DMS114 treated with DMSO at 0.1 percent for 48 hours (cell line): ENCODE measurements around the gene CCL19.

Source experiments
- DNase-seq: peaks from one replicate; lab custom pipeline; 2025; ENCODE audit not compliant: unreplicated experiment; lab: John Stamatoyannopoulos, UW

The CCL19 gene

GRCh38 chr9:34664281-34665066 is 26.6 kb downstream of the CCL19 start:
- DNase-seq: peak; percentile 57

DNA sequence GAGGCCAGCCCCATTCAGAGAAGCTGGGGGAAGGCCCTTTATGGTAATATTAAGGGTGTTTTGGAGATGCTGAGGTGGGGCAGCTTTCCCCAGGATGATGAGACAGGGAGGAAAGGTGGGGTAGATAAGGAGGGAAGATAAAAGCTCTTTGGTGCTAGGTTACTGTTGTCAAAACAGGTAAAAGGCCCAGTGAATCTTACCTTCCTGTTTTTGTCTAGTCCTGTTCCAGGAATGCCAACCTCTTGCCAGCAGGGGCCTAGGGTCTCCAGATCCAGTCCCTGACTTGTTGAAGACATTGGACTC is 27.8 kb downstream of the CCL19 start:
- no peak for DNase-seq

- DNase-seq: no peak
Measured at GRCh38 chr9:34662526-34663302, 28.4 kb downstream of the CCL19 start, which contains the start of gene CCL27. CCL27 (minus strand) TSS chr9:34662657; CDS start chr9:34662633, 24 bp downstream.

GRCh38 chr9:34659592-34660253 is 31.4 kb downstream of the CCL19 start:
- no peak for DNase-seq

DNA sequence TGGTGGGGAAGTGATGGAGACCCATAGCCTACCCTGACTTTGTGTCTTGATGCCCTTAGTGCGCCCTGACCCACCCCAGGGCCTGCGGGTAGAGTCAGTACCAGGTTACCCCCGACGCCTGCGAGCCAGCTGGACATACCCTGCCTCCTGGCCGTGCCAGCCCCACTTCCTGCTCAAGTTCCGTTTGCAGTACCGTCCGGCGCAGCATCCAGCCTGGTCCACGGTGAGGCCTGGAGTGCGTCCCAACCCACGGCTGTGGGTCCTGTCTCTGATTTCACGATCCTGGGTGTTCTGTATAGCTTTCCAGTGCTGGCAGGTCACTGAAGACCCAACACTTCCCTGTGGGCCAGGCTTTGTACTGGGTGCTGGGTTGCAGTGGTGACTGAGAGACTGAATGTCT is 32.6 kb downstream of the CCL19 start:
- DNase-seq: no peak

- no peak for DNase-seq
Measured at GRCh38 chr9:34656992-34657391, 34.1 kb downstream of the CCL19 start.

DNA sequence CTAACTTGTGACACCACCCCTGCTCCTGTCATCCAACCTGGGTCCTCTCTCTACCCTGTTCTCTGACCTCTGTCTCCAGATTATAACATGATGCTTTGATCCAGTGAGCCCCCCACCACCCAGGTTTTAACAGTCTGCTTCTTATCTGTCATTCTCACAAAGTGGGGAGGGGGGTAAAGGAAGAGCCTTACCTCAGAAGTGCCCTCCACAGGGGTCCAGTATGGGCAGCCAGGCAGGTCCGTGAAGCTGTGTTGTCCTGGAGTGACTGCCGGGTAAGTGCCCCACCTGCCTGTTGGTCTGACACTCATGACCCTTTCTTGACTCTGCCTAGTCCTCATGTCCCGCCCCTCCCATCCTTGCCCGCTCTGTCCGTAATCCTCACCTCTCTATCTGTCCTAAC is 35.7 kb downstream of the CCL19 start:
- no peak for DNase-seq

DNA sequence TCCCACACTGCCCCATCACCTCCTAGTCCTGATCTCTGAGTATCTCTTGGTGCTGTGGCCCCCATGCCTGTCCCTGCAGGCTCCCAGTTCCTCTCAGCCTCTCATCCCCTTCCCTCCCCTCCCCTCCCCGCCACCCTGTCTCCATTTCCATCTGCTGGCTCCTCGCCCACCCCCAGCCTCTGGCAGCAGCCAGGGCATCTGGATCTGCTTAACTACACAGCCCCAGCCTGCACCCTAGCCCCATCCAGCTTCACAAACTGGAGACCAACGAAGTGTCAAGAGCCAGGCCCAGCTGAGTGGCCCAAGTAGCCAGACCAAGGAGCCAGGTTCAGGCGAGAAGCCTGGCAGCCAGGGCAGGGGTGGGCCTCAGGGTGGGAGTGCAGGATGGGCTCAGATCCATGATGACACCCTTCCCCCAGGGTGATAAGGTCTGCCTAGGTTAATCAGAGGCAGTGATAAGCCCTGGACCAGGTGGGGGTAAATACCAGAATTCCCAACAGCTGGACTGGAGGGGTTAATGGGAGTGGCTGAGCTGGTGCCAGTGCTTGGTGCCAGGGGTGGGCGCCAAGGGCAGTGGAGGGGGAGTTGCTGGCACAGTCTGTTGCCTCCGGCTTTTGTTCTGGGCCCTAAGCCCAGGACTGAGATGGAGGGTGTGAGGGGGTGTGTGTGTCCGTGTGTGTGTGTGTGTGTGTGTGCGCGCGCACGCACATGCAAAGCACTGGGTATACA is 36.6 kb downstream of the CCL19 start:
- DNase-seq: no peak

DNA sequence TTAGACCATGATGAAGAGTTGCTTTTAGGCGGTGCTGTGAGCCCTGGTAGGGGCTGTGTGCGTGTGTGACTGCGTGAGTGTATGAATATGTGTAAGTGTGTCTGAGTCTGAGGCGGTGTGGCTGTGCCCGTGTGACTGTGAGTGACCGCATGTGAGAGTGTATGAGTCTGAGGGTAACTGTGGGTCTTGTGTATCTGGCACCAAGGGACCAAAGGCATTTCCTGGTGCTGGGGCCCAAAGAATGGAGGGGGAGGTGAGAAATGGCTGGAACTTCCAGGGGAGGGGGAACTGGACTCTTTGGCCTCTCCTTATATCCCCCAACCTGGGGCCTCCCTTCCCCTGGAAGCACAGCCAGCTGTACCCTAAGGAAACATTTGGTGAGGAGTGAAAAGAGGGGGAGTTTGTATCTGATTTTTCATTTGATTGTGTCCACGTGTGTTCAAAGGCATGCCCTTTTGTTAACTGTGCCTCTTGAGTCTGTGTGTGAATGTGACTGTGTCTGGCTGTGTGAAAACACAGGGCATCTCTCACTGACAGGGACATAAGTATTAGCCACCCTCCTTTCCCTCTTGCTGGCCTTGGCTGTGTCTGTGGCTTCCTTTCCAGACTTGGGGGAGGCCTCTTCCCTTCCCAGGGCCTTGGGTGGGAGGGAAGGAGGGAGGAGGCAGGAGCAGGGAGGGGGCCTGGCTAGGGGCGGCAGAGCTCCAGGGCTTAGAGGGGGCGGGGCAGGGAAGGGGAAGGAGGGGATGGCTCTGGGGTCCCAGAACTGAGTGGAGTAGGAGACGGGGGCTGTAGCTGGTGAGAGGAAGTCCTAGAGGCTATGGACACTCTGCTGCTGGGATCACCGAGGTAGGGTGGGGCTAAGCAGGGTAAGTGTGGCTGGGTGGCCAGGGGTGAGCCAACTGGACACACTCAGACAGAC is 37.7 kb downstream of the CCL19 start:
- DNase-seq: no peak

DNA sequence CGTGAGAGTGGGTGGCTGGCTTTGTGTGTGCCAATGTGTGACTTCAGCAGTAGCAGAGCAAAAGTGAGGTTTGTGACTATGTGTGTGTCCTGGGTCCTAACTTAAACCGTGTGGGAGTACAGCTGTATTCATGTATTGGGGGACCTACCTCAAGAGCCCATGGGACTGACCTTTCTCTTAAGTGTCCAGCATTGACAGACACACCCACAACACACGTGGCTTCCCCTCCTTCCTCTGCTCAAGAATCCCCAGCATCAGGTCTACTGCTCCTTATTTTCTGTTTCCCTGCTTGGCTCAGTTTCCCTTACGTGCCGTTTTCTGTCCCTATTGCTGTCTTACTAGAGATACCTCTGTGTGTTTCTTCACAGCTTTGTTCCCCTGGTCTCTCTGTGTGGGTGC is 38.5 kb downstream of the CCL19 start:
- no peak for DNase-seq

GRCh38 chr9:34651876-34652601 is 39.0 kb downstream of the CCL19 start, which contains the start of gene IL11RA:
IL11RA (plus strand) TSS chr9:34652185; CDS start chr9:34655218, 3,033 bp downstream.
- DNase-seq: peak; percentile 33

- no peak for DNase-seq
Measured at GRCh38 chr9:34651321-34651720, 39.8 kb downstream of the CCL19 start.

DNA sequence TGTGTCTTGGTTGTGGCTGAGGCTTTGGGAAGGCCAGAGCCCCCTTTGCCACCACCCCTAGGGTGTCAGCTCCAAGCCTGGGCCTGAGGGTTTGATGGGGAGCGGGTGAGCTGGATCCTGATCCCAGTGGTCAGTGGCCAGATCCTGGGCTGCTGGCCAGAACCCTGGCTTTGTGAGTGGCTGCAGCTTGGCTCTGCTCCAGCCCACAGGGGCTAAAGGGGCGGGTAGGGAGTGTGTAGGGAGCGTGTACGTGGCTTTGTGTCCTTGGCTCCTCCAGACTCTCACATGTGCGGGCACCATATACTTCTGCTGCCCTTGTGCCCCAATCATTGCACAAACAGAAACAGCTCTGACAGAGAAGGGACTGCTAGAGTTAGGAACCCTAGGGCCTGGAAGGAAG is 40.3 kb downstream of the CCL19 start:
- DNase-seq: no peak

GRCh38 chr9:34648673-34649072 is 42.4 kb downstream of the CCL19 start:
- no peak for DNase-seq

- no peak for DNase-seq
Measured at GRCh38 chr9:34647651-34648050, 43.4 kb downstream of the CCL19 start.

GRCh38 chr9:34647084-34647403 is 44.0 kb downstream of the CCL19 start:
- no peak for DNase-seq

DNA sequence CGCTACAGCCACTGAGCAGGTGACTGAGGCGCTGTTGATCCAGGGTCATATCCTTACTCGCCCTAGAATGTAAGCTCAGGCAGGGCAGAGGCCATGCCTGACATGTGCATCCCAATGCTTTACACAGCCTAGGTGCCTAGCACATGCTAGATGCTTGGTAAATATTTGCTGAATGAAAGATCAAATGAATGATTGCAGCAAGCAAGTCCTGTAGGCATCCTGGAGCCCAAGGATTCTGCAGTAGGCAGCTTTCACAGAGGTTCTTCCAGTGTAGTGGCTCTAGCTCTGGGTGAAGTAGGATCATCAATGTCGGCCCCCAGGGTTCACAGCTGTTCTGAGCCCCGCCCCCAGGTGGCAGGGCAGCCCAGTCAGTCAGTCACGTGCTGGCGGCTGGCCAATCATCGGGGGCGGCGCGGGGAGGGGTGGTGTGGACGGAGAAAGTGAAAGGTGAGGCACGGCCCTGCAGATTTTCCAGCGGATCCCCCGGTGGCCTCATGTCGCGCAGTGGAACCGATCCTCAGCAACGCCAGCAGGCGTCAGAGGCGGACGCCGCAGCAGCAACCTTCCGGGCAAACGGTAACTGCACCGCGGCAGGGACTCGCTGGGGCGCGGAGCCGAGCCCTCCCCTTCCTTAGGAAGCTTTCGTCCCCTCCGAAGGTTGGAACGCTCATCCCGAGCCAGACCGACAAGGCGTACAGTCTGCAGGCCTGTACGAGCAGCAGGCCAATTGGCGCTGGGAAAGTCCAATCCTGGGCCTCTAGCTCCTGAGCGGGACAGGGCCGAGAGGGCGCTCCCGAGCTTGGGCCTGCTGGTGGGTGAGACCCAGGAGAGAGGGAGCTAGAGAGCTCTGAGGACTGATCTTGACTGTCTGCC is 44.6 kb downstream of the CCL19 start, which contains the start of gene GALT:
GALT (plus strand) TSS at position 465 of the 873 bp plus-strand sequence; CDS start at position 495, 30 bp downstream.
- DNase-seq: peak; percentile 66

- no peak for DNase-seq
Measured at GRCh38 chr9:34644766-34645314, 46.2 kb downstream of the CCL19 start.
